K562 (cell line): ENCODE results near the gene MEF2D. TPM values are rescaled to one million over a fixed set of nuclear protein-coding genes. Genes with fewer than 3 reads are reported as not detected.

Experiments used
- ARID1B ChIP-seq: fragments of 450-650 bp; IDR thresholded peaks from 2 replicates; pipeline ENCODE4 v1.6.1; 2016; ENCODE audit warnings: antibody characterized with exemption, mild to moderate bottlenecking, inconsistent platforms
- BHLHE40 ChIP-seq: IDR thresholded peaks from 2 replicates; pipeline ENCODE4 v1.6.1; 2011; ENCODE audit warnings: low read length, improper control_type of control experiment
- CBX2 ChIP-seq: fragments of 200-600 bp; sonication (generic); IDR thresholded peaks from one replicate; pipeline ENCODE4 v1.6.1; 2012; ENCODE audit warnings: mild to moderate bottlenecking, low read length, inconsistent platforms; ENCODE audit not compliant: insufficient read depth, poor library complexity, severe bottlenecking
- PHF20 ChIP-seq: fragments of 450-650 bp; IDR thresholded peaks from 2 replicates; pipeline ENCODE4 v1.6.1; 2018; ENCODE audit not compliant: partially characterized antibody
- TOE1 ChIP-seq, 2 experiments: fragments of 450-650 bp in 1 of 2; sonication (generic) in 1 of 2; formaldehyde crosslinking in 1 of 2; IDR thresholded peaks; 2 replicates each; pipeline versions ENCODE4 v1.7.1 to v1.8.0; 2016 to 2022; ENCODE audit warnings: borderline replicate concordance in 2 of 2, mild to moderate bottlenecking in 2 of 2, antibody characterized with exemption in 1 of 2, inconsistent platforms in 1 of 2, low read depth in 1 of 2, missing genetic modification reagents in 1 of 2, moderate library complexity in 1 of 2
- YY1 ChIP-seq, 3 experiments: IDR thresholded peaks; 2 replicates each; pipeline ENCODE4 v1.6.1; 2011; ENCODE audit warnings: low read length in 2 of 3, mild to moderate bottlenecking in 2 of 3, moderate library complexity in 2 of 3, borderline replicate concordance in 1 of 3, control low read depth in 1 of 3, low read depth in 1 of 3; ENCODE audit not compliant: insufficient read depth in 3 of 3, insufficient replicate concordance in 2 of 3, control insufficient read depth in 1 of 3, insufficient read length in 1 of 3; ENCODE audit errors: extremely low read depth in 1 of 3
- polyA plus RNA-seq, 8 experiments: library from polyadenylated mRNA; depleted of rRNA in 4 of 8; stranded (reverse) in 5 of 8; unstranded in 3 of 8; fragments of >200 nt; fragmentation: Nextera tagmentation in 2 of 8; fragmentation: Illumina TruSeq in 1 of 8; extraction: Ambion mirVana in 2 of 8; extraction: Trizol in 1 of 8; gene quantifications; 2 replicates each; pipeline versions ENCODE4 v1.2.1 to v1.2.3, GENCODE V29; 2011 to 2014; ENCODE audit warnings: inconsistent platforms in 1 of 8, missing spikeins in 1 of 8
- total RNA-seq, 7 experiments: library from RNA; depleted of rRNA in 6 of 7; stranded (reverse); fragments of >200 nt in 6 of 7; fragmentation: Illumina TruSeq in 2 of 7; extraction: Trizol in 2 of 7; gene quantifications; 2 replicates each; pipeline versions ENCODE4 v1.2.1 to v1.2.3, GENCODE V29; 2011 to 2021; ENCODE audit warnings: low replicate concordance in 1 of 7
- TF ChIP-seq, protein P1 (sequence below): IDR thresholded peaks from 2 replicates; pipeline ENCODE4 v1.6.1; 2011; ENCODE audit not compliant: insufficient read length; ENCODE audit errors: extremely low read depth
- TF ChIP-seq, protein P2 (sequence below): sonication (generic); IDR thresholded peaks from 2 replicates; pipeline ENCODE4 v1.6.1; 2016
- TF ChIP-seq, protein P3 (sequence below): fragments of 450-650 bp; IDR thresholded peaks from 2 replicates; pipeline ENCODE4 v1.6.1; 2017; ENCODE audit warnings: antibody characterized with exemption
- TF ChIP-seq, protein P4 (sequence below): IDR thresholded peaks from 3 replicates; pipeline ENCODE4 v1.6.1; 2011; ENCODE audit warnings: borderline replicate concordance, mild to moderate bottlenecking, moderate library complexity; ENCODE audit not compliant: insufficient read length; ENCODE audit errors: extremely low read depth
- TF ChIP-seq, protein P5 (sequence below): fragments of 250-450 bp; sonication (Bioruptor Pico); IDR thresholded peaks from 2 replicates; pipeline ENCODE4 v1.9.0; 2021; ENCODE audit warnings: mild to moderate bottlenecking, inconsistent platforms

The MEF2D gene
- total and polyA plus RNA-seq, 9 of the 15 experiments (the other 6 are each of a cell fraction or from before 2014, with no cell fraction given): 0.10 to 19.5 (median 2.6) TPM

DNA sequence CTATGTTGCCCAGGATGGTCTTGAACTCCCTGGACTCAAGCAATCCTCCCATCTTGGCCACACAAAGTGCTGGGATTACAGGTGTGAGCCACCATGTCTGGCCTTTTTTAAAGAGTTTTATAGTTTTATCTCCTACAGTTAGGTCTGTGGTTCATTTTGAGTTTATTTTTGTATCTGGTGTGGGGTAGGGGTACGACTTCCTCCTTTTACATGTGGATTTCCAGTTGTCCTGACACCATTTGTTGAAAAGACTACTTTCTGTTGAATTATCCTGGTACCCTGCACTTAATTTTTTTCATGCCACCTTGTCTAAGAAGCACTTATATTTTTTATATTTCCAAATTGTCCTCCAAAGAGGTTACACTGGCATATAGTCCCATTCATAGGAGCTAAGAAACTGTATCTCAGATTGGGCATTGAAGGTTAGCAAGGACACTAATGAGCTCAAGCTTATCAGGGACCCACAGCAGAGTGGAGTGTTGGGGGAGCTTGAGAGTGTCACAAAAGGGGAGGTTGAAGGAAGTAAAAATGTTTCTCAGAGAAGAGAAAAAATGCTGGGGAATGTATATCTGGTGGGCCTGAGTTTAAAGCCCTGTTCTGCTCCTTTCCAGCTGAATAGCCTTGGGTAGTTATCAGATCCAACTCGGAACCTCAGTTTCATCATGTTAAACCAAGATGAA is 23.4 kb upstream of the MEF2D start (continued):
- TF ChIP-seq, protein P1, sequence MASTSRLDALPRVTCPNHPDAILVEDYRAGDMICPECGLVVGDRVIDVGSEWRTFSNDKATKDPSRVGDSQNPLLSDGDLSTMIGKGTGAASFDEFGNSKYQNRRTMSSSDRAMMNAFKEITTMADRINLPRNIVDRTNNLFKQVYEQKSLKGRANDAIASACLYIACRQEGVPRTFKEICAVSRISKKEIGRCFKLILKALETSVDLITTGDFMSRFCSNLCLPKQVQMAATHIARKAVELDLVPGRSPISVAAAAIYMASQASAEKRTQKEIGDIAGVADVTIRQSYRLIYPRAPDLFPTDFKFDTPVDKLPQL: no peak
- TF ChIP-seq CBX2 (no peak), PHF20 (no peak), ARID1B (peak; percentile 86), YY1 (IDR thresholded peaks at IDR 0.05; ENCODE audit: borderline replicate concordance in 1 of 3, control insufficient read depth in 1 of 3, extremely low read depth in 1 of 3, insufficient read depth in 3 of 3, insufficient read length in 1 of 3, insufficient replicate concordance in 2 of 3, low read depth in 1 of 3, low read length in 2 of 3) (no peak), BHLHE40 (no peak; the same call in 1 of the 2 replicates), TOE1 (IDR thresholded peaks at IDR 0.05; ENCODE audit: borderline replicate concordance) (no peak), TOE1 (CRISPR knock-in tag; IDR thresholded peaks at IDR 0.05; ENCODE audit: borderline replicate concordance, low read depth) (no peak)
- TF ChIP-seq, protein P2, sequence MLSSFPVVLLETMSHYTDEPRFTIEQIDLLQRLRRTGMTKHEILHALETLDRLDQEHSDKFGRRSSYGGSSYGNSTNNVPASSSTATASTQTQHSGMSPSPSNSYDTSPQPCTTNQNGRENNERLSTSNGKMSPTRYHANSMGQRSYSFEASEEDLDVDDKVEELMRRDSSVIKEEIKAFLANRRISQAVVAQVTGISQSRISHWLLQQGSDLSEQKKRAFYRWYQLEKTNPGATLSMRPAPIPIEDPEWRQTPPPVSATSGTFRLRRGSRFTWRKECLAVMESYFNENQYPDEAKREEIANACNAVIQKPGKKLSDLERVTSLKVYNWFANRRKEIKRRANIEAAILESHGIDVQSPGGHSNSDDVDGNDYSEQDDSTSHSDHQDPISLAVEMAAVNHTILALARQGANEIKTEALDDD: peak; percentile 21; the same call in 1 of the 2 replicates
- TF ChIP-seq, protein P3, sequence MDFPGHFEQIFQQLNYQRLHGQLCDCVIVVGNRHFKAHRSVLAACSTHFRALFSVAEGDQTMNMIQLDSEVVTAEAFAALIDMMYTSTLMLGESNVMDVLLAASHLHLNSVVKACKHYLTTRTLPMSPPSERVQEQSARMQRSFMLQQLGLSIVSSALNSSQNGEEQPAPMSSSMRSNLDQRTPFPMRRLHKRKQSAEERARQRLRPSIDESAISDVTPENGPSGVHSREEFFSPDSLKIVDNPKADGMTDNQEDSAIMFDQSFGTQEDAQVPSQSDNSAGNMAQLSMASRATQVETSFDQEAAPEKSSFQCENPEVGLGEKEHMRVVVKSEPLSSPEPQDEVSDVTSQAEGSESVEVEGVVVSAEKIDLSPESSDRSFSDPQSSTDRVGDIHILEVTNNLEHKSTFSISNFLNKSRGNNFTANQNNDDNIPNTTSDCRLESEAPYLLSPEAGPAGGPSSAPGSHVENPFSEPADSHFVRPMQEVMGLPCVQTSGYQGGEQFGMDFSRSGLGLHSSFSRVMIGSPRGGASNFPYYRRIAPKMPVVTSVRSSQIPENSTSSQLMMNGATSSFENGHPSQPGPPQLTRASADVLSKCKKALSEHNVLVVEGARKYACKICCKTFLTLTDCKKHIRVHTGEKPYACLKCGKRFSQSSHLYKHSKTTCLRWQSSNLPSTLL: no peak
- TF ChIP-seq, protein P4, sequence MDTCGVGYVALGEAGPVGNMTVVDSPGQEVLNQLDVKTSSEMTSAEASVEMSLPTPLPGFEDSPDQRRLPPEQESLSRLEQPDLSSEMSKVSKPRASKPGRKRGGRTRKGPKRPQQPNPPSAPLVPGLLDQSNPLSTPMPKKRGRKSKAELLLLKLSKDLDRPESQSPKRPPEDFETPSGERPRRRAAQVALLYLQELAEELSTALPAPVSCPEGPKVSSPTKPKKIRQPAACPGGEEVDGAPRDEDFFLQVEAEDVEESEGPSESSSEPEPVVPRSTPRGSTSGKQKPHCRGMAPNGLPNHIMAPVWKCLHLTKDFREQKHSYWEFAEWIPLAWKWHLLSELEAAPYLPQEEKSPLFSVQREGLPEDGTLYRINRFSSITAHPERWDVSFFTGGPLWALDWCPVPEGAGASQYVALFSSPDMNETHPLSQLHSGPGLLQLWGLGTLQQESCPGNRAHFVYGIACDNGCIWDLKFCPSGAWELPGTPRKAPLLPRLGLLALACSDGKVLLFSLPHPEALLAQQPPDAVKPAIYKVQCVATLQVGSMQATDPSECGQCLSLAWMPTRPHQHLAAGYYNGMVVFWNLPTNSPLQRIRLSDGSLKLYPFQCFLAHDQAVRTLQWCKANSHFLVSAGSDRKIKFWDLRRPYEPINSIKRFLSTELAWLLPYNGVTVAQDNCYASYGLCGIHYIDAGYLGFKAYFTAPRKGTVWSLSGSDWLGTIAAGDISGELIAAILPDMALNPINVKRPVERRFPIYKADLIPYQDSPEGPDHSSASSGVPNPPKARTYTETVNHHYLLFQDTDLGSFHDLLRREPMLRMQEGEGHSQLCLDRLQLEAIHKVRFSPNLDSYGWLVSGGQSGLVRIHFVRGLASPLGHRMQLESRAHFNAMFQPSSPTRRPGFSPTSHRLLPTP: no peak
- TF ChIP-seq, protein P5, sequence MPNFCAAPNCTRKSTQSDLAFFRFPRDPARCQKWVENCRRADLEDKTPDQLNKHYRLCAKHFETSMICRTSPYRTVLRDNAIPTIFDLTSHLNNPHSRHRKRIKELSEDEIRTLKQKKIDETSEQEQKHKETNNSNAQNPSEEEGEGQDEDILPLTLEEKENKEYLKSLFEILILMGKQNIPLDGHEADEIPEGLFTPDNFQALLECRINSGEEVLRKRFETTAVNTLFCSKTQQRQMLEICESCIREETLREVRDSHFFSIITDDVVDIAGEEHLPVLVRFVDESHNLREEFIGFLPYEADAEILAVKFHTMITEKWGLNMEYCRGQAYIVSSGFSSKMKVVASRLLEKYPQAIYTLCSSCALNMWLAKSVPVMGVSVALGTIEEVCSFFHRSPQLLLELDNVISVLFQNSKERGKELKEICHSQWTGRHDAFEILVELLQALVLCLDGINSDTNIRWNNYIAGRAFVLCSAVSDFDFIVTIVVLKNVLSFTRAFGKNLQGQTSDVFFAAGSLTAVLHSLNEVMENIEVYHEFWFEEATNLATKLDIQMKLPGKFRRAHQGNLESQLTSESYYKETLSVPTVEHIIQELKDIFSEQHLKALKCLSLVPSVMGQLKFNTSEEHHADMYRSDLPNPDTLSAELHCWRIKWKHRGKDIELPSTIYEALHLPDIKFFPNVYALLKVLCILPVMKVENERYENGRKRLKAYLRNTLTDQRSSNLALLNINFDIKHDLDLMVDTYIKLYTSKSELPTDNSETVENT (CRISPR knock-in tag): no peak
